K562 (cell line): ENCODE measurements around the gene BICDL1. TPM values are rescaled to one million over a fixed set of nuclear protein-coding genes. Genes with fewer than 3 reads are reported as not detected.

Experiments used
- ATAC-seq: fragments of 200-7000 bp; cut with Tn5 transposase; 3 replicates; pipeline ENCODE4 v1.9.1; 2020; ENCODE audit warnings: moderate library complexity
- BruUV-seq: library from RNA; stranded (reverse); fragments of 400-500 nt; replicated peaks from 2 replicates; lab custom pipeline; 2021; lab: Mats Ljungman, UMichigan
- CTCF ChIA-PET: fragments of 300-600 bp; formaldehyde crosslinking; extraction: SDS; loops from one replicate; lab custom pipeline; 2021; ENCODE audit warnings: low intra/inter-chr PET ratio; lab: Yijun Ruan, JAX
- POLR2A ChIA-PET: fragments of 300-600, 350-650 bp; sonication (Branson Sonifier 250); formaldehyde crosslinking; extraction: SDS; loops from one replicate; lab custom pipeline; 2021; ENCODE audit warnings: antibody characterized with exemption, inconsistent platforms; lab: Yijun Ruan, JAX
- DNase-seq, 4 experiments: peaks; one replicate each; pipeline versions ENCODE4 v3.0.0 to v3.0.0-alpha.2; 2011 to 2018; ENCODE audit warnings: low spot score in 3 of 4, mixed read lengths in 3 of 4; ENCODE audit errors: extremely low read depth in 1 of 4
- FAIRE-seq: peaks from 2 replicates; lab custom pipeline; 2011; peaks lifted over from hg19 to GRCh38; lab: Jason Lieb, UNC
- H2AFZ ChIP-seq: 2 replicates; pipeline ENCODE4 v1.6.0; 2011; ENCODE audit warnings: low read depth, low read length, control low read depth, inconsistent platforms
- H3K27ac ChIP-seq: fragments of 200-600 bp; 3 replicates; pipeline ENCODE4 v1.8.0; 2011; ENCODE audit warnings: low read depth, mild to moderate bottlenecking, control low read depth, inconsistent platforms, low read length, moderate library complexity, mixed read lengths; ENCODE audit errors: extremely low read depth
- H3K27me3 ChIP-seq, 2 experiments: fragments of 300-600 bp in 1 of 2; 2 replicates in 1 of 2; 3 replicates in 1 of 2; pipeline versions ENCODE4 v1.6.0 to v1.8.0; 2011; ENCODE audit warnings: inconsistent platforms in 2 of 2, low read length in 2 of 2, mild to moderate bottlenecking in 1 of 2, mixed read lengths in 1 of 2, moderate library complexity in 1 of 2; ENCODE audit not compliant: control insufficient read depth in 2 of 2, insufficient read depth in 2 of 2
- H3K36me3 ChIP-seq: fragments of 300-600 bp; 3 replicates; pipeline ENCODE4 v1.8.0; 2011; ENCODE audit warnings: mild to moderate bottlenecking, low read length, inconsistent platforms; ENCODE audit not compliant: control insufficient read depth, insufficient read depth
- H3K4me1 ChIP-seq, 2 experiments: fragments of 200-600 bp in 1 of 2; replicated peaks in 1 of 2; 2 replicates in 1 of 2; 3 replicates in 1 of 2; pipeline versions ENCODE4 v1.5.1 to v1.8.0; 2011; ENCODE audit warnings: inconsistent platforms in 2 of 2, low read length in 2 of 2, mild to moderate bottlenecking in 1 of 2, mixed read lengths in 1 of 2, moderate library complexity in 1 of 2; ENCODE audit not compliant: control insufficient read depth in 2 of 2, insufficient read depth in 2 of 2
- H3K4me2 ChIP-seq: 2 replicates; pipeline ENCODE4 v1.6.1; 2011; ENCODE audit warnings: low read length, control low read depth, inconsistent platforms, mixed read lengths; ENCODE audit not compliant: insufficient read depth
- H3K4me3 ChIP-seq: fragments of 200-600 bp; sonication (generic), shearing (Covaris generic); 2 replicates; pipeline ENCODE4 v1.5.1; 2016; ENCODE audit warnings: control low read depth, inconsistent platforms
- H3K79me2 ChIP-seq: fragments of 200-600 bp; 3 replicates; pipeline ENCODE4 v1.8.0; 2011; ENCODE audit warnings: low read length, inconsistent platforms; ENCODE audit not compliant: control insufficient read depth, insufficient read depth
- H3K9ac ChIP-seq, 2 experiments: 2 replicates each; pipeline versions ENCODE4 v1.6.0 to v1.6.1; 2011; ENCODE audit warnings: low read depth in 2 of 2, low read length in 2 of 2, control low read depth in 1 of 2, inconsistent platforms in 1 of 2, mild to moderate bottlenecking in 1 of 2, mixed read lengths in 1 of 2; ENCODE audit not compliant: insufficient read depth in 1 of 2
- H3K9me1 ChIP-seq: one replicate; pipeline ENCODE4 v1.6.0; 2011; ENCODE audit warnings: inconsistent platforms, mild to moderate bottlenecking, low read length, moderate library complexity; ENCODE audit not compliant: control insufficient read depth, insufficient read depth
- H3K9me3 ChIP-seq: replicated peaks from 2 replicates; pipeline ENCODE4 v1.5.1; 2011; ENCODE audit warnings: low read depth, low read length, inconsistent platforms; ENCODE audit not compliant: control insufficient read depth, insufficient read depth
- H4K20me1 ChIP-seq: replicated peaks from 2 replicates; pipeline ENCODE4 v1.6.1; 2011; ENCODE audit warnings: low read length, inconsistent platforms, mixed read lengths; ENCODE audit not compliant: control insufficient read depth, insufficient read depth
- ETV1 ChIP-seq: fragments of 450-650 bp; conservative IDR thresholded peaks from 2 replicates; pipeline ENCODE4 v1.6.1; 2016; ENCODE audit warnings: missing genetic modification characterization, control low read depth, low read depth, missing compliant biosample characterization
- JUND ChIP-seq, 2 experiments: IDR thresholded peaks; 2 replicates in 1 of 2; 3 replicates in 1 of 2; pipeline ENCODE4 v1.6.1; 2011; ENCODE audit warnings: borderline replicate concordance in 2 of 2, low read depth in 2 of 2, low read length in 2 of 2, improper control_type of control experiment in 1 of 2, missing biosample characterization in 1 of 2, missing genetic modification characterization in 1 of 2, missing genetic modification reagents in 1 of 2
- PTTG1 ChIP-seq: fragments of 450-650 bp; IDR thresholded peaks from 2 replicates; pipeline ENCODE4 v1.6.1; 2016; ENCODE audit warnings: low read depth, mild to moderate bottlenecking, missing genetic modification characterization, missing compliant biosample characterization
- SRF ChIP-seq, 2 experiments: fragments of 250-450, 450-650 bp in 1 of 2; sonication (Bioruptor Pico) in 1 of 2; sonication (generic) in 1 of 2; formaldehyde crosslinking; IDR thresholded peaks; 2 replicates each; pipeline versions ENCODE4 v1.5.0 to v1.5.1; 2020 to 2022; ENCODE audit warnings: mild to moderate bottlenecking in 1 of 2, missing genetic modification reagents in 1 of 2
- SRSF9 ChIP-seq: fragments of 200-400 bp; formaldehyde crosslinking; IDR thresholded peaks from 2 replicates; pipeline ENCODE4 v1.6.1; 2017; ENCODE audit warnings: low read depth, low read length, borderline replicate concordance
- WHSC1 ChIP-seq: IDR thresholded peaks from one replicate; pipeline ENCODE4 v1.6.1; 2012; ENCODE audit warnings: low read length, control low read depth, inconsistent platforms
- WGBS: fragments of 100-300 bp; shearing (Covaris generic); methylation state at CpG from one replicate; pipeline ENCODE4 v1.1.6; 2016; ENCODE audit warnings: low coverage, mixed read lengths; ENCODE audit not compliant: insufficient coverage; ENCODE audit errors: missing lambda C conversion rate; 5-methylcytosine and 5-hydroxymethylcytosine counted together
- in situ Hi-C: fragments of 300-500 bp; cut with MboI; formaldehyde crosslinking; loops from 4 replicates; pipeline ENCODE4 v1.15.0; 2018; ENCODE audit warnings: inconsistent platforms, mixed read lengths
- intact Hi-C: fragments of 100-400 bp; cut with micrococcal nuclease; formaldehyde crosslinking; loops from 2 replicates; pipeline ENCODE4 v1.14.2; 2022
- polyA plus RNA-seq, 8 experiments: library from polyadenylated mRNA; depleted of rRNA in 4 of 8; stranded (reverse) in 5 of 8; unstranded in 3 of 8; fragments of >200 nt; fragmentation: Nextera tagmentation in 2 of 8; fragmentation: Illumina TruSeq in 1 of 8; extraction: Ambion mirVana in 2 of 8; extraction: Trizol in 1 of 8; gene quantifications; 2 replicates each; pipeline versions ENCODE4 v1.2.1 to v1.2.3, GENCODE V29; 2011 to 2014; ENCODE audit warnings: inconsistent platforms in 1 of 8, missing spikeins in 1 of 8
- total RNA-seq, 7 experiments: library from RNA; depleted of rRNA in 6 of 7; stranded (reverse); fragments of >200 nt in 6 of 7; fragmentation: Illumina TruSeq in 2 of 7; extraction: Trizol in 2 of 7; gene quantifications; 2 replicates each; pipeline versions ENCODE4 v1.2.1 to v1.2.3, GENCODE V29; 2011 to 2021; ENCODE audit warnings: low replicate concordance in 1 of 7
- TF ChIP-seq, protein P1 (sequence below): sonication (generic); formaldehyde crosslinking; IDR thresholded peaks from 2 replicates; pipeline ENCODE4 v1.8.1; 2023; ENCODE audit warnings: missing genetic modification reagents, mild to moderate bottlenecking, borderline replicate concordance
- TF ChIP-seq, protein P2 (sequence below): fragments of 450-650 bp; IDR thresholded peaks from 2 replicates; pipeline ENCODE4 v1.6.1; 2016; ENCODE audit warnings: low read depth

BICDL1 gene
- total and polyA plus RNA-seq, 9 of the 15 experiments (the other 6 are each of a cell fraction or from before 2014, with no cell fraction given) = 0.06 to 2.0 (median 0.58) TPM

DNA sequence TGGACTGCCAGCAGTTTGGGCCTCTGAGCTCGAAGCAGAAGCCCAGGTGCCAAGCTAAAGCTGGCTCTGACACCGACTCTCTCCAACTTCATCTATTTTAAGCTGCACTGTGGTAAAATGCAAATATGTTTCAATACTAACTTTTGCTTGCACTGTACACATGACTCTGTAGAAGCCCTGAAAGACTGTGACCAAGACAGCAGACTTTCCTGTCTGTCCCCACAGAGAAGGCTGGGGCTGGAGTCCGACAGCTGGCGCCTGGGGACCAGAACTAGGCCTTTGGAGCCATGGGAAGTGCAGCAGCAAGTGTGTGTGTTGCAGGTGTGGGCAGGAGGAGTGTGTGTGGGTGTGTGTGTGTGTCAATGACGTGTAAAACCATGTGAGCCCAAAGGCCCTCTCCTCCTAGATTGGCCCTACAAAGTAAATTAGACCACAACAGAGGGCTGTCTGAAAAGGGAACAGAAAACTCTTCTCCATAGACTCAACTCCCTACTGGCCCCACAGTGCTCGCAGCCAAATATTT, 143.9 kb downstream of the BICDL1 start:
- H3K27me3 ChIP-seq = no peaks in the 10 kb centered on the region
- BruUV-seq = no TSS peak
- H3K9ac ChIP-seq = no peak overlapping the region
- FAIRE-seq (no peak), ATAC-seq (no peak), DNase-seq (no peak)
- WGBS = 89% methylated on average over 6 of the region's 6 CpGs
- H4K20me1 ChIP-seq = no peaks in the 10 kb centered on the region
- H3K4me1 ChIP-seq = no peaks in the 10 kb centered on the region
- no peaks in the 10 kb centered on the region for H3K9me1 ChIP-seq
- H3K79me2 ChIP-seq = no peaks in the 10 kb centered on the region
- H3K9me3 ChIP-seq = no peaks in the 10 kb centered on the region
- no peak overlapping the region for H3K4me3 ChIP-seq
- H2AFZ ChIP-seq = no peak overlapping the region
- POLR2A ChIA-PET = interaction anchor here (2.2 kb wide), 1 partner anchor 15 kb away, joined by 11 read pairs; the partner anchor contains the start of gene RAB35
- H3K36me3 ChIP-seq = peaks cover 98% of the 10 kb centered on the region
- no peak overlapping the region for H3K4me2 ChIP-seq
- in situ Hi-C loops (no loop called here), intact Hi-C loops (no loop called here)
- CTCF ChIA-PET = no interaction called here
- no peak overlapping the region for H3K27ac ChIP-seq
- no peak for TF ChIP-seq SRF (CRISPR knock-in tag; IDR thresholded peaks at IDR 0.05)
- TF ChIP-seq, protein P1, sequence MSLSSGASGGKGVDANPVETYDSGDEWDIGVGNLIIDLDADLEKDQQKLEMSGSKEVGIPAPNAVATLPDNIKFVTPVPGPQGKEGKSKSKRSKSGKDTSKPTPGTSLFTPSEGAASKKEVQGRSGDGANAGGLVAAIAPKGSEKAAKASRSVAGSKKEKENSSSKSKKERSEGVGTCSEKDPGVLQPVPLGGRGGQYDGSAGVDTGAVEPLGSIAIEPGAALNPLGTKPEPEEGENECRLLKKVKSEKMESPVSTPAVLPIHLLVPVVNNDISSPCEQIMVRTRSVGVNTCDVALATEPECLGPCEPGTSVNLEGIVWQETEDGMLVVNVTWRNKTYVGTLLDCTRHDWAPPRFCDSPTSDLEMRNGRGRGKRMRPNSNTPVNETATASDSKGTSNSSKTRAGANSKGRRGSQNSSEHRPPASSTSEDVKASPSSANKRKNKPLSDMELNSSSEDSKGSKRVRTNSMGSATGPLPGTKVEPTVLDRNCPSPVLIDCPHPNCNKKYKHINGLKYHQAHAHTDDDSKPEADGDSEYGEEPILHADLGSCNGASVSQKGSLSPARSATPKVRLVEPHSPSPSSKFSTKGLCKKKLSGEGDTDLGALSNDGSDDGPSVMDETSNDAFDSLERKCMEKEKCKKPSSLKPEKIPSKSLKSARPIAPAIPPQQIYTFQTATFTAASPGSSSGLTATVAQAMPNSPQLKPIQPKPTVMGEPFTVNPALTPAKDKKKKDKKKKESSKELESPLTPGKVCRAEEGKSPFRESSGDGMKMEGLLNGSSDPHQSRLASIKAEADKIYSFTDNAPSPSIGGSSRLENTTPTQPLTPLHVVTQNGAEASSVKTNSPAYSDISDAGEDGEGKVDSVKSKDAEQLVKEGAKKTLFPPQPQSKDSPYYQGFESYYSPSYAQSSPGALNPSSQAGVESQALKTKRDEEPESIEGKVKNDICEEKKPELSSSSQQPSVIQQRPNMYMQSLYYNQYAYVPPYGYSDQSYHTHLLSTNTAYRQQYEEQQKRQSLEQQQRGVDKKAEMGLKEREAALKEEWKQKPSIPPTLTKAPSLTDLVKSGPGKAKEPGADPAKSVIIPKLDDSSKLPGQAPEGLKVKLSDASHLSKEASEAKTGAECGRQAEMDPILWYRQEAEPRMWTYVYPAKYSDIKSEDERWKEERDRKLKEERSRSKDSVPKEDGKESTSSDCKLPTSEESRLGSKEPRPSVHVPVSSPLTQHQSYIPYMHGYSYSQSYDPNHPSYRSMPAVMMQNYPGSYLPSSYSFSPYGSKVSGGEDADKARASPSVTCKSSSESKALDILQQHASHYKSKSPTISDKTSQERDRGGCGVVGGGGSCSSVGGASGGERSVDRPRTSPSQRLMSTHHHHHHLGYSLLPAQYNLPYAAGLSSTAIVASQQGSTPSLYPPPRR = no peak
- TF ChIP-seq, protein P2, sequence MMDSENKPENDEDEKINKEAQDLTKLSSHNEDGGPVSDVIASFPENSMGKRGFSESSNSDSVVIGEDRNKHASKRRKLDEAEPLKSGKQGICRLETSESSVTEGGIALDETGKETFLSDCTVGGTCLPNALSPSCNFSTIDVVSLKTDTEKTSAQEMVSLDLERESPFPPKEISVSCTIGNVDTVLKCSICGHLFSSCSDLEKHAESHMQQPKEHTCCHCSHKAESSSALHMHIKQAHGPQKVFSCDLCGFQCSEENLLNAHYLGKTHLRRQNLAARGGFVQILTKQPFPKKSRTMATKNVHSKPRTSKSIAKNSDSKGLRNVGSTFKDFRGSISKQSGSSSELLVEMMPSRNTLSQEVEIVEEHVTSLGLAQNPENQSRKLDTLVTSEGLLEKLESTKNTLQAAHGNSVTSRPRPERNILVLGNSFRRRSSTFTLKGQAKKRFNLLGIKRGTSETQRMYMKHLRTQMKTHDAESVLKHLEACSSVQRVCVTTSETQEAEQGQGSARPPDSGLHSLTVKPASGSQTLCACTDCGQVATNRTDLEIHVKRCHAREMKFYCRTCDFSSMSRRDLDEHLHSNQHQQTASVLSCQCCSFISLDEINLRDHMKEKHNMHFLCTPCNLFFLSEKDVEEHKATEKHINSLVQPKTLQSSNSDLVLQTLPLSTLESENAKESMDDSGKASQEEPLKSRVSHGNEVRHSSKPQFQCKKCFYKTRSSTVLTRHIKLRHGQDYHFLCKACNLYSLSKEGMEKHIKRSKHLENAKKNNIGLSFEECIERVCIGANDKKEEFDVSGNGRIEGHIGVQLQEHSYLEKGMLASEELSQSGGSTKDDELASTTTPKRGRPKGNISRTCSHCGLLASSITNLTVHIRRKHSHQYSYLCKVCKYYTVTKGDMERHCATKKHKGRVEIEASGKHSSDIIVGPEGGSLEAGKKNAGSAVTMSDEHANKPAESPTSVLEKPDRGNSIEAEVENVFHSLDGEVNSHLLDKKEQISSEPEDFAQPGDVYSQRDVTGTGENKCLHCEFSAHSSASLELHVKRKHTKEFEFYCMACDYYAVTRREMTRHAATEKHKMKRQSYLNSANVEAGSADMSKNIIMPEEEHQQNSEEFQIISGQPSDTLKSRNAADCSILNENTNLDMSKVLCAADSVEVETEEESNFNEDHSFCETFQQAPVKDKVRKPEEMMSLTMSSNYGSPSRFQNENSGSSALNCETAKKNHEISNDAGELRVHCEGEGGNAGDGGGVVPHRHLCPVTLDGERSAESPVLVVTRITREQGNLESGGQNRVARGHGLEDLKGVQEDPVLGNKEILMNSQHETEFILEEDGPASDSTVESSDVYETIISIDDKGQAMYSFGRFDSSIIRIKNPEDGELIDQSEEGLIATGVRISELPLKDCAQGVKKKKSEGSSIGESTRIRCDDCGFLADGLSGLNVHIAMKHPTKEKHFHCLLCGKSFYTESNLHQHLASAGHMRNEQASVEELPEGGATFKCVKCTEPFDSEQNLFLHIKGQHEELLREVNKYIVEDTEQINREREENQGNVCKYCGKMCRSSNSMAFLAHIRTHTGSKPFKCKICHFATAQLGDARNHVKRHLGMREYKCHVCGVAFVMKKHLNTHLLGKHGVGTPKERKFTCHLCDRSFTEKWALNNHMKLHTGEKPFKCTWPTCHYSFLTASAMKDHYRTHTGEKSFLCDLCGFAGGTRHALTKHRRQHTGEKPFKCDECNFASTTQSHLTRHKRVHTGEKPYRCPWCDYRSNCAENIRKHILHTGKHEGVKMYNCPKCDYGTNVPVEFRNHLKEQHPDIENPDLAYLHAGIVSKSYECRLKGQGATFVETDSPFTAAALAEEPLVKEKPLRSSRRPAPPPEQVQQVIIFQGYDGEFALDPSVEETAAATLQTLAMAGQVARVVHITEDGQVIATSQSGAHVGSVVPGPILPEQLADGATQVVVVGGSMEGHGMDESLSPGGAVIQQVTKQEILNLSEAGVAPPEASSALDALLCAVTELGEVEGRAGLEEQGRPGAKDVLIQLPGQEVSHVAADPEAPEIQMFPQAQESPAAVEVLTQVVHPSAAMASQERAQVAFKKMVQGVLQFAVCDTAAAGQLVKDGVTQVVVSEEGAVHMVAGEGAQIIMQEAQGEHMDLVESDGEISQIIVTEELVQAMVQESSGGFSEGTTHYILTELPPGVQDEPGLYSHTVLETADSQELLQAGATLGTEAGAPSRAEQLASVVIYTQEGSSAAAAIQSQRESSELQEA = no peak
- TF ChIP-seq ETV1 (tag) = no peak
- TF ChIP-seq JUND (IDR thresholded peaks at IDR 0.05; ENCODE audit: borderline replicate concordance, low read depth, low read length) = no peak
- TF ChIP-seq JUND (tag; IDR thresholded peaks at IDR 0.05; ENCODE audit: borderline replicate concordance, low read depth, low read length) = no peak
- no peak for TF ChIP-seq PTTG1 (tag)
- TF ChIP-seq WHSC1 = no peak
- no peak for TF ChIP-seq SRSF9
